AML-193 (cell line): ENCODE measurements around the gene ANGEL2.
"Not testable (repeated sequence)": the region's sequence is repeated elsewhere in the genome, so short reads cannot be mapped to it uniquely, and the experiment has no call there.

Experiments used
- DNase-seq, 2 experiments: peaks; one replicate each; lab custom pipeline; 2025; lab: John Stamatoyannopoulos, UW

Gene ANGEL2

DNA sequence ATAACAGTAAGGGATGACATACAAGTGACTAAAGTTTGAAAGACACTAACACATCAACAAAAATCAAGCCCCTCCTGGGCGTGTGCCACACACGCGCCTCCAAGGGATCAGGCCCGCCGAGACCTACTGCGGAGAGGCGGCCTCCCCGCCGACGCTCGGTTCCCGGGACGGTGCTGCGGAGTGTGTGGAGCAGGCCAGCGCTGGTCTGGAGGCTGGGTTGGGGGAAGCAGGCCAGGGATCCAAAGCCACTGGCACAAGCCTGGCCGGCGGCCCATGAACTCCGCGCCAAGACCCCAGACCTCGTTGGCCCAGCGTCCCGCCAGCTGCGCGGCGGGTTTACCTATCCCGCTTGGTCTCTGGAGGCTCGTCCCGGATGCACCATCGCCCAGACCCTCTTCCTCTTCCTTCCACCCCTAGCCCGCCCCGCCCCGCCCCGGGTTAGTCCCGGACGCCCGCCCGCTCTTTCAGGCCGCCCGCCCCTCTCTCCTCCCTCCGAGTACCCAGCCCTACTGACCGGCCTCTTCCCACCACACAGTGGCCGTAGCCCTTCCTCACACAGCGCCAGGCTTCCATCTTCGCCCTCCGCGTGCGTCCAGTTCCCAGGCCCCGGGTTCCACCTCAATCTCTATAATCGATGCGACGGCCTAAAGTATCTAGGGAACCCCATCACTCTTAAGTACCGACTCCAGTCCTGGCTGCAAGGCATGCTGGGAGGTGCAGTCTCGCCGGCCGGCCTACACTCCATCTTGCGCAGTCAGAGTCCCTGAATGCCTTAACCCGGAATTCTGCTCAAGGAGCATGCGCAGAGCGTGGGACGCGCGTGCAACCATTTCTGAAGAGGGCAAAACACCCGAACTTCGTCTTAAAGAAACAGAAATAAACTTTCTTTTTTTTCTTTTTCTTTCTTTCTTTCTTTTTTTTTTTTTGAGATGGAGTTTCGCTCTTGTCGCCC, at the start of gene ANGEL2:
TSS of gene ANGEL2 (minus strand) at position 769 of the 952 bp plus-strand sequence. CDS start at position 573, 196 bp downstream.
- DNase-seq, result peak; percentile 90 to 92

DNA sequence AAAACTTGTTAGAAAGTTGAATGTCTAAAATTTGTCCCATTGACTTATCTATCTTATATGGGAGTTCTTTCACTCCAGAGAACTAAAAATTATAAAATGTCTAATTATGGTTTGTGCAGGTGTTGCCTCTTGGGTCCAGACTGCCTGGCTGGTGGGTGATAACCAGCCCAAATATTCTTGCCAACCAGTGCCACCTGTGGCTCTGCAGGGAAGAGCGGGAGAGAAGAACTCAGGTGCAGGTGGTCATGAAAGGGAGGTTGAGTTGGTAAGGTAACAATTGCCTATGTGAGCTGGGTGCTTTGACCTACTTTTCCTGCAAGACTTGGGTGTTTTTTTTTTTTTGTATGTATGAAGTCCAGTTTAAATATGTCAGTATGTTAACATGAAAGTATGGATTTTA, 45.6 kb upstream of the ANGEL2 start:
- no peak for DNase-seq

GRCh38 chr1:213060836-213061235, 45.2 kb upstream of the ANGEL2 start:
- no peak for DNase-seq

DNA sequence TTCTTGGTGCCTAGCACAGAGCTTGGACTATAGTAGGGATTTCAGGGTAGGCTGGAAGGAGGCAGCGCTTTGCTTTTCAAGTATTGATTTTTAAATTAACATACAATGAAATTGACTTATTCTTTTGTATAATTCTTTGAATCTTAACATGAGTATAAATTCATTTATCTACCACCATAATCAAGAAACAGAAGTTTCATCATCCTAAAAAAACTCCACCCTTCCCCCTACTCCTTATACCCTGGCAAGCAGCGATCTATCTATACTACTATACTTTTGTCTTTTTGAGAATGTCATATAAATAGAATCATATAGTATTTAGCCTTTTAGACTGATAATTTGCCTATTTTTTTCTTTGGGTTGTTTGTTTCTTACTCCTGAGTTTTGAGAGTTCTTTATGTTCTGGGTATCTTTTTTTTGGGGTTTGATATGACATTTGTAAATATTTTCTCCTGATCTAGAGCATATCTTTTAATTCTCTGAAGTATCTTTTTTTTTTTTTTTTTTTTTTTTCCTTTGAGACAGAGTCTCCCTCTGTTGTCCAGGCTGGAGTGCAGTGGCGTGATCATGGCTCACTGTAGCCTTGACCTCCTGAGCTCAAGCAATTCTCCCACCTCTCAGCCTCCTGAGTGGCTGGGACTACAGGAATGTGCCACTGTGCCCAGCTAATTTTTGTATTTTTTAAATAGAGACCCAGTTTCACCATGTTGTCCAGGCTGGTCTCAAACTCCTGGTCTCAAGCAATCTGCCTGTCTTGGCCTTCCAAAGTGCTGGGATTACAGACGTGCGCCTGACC, 41.8 kb upstream of the ANGEL2 start:
- DNase-seq, result no peak

- DNase-seq, result no peak
These were observed 40.1 kb upstream of the ANGEL2 start for GRCh38 chr1:213055767-213056166.

GRCh38 chr1:213054733-213055591, 39.3 kb upstream of the ANGEL2 start:
- DNase-seq, result peak; percentile 38 to 57

GRCh38 chr1:213054142-213054541, 38.5 kb upstream of the ANGEL2 start:
- no peak for DNase-seq

- DNase-seq, result no peak
These were observed 37.8 kb upstream of the ANGEL2 start for GRCh38 chr1:213053455-213053854.

- DNase-seq, result no peak
These were observed 36.2 kb upstream of the ANGEL2 start for GRCh38 chr1:213051881-213052202.

DNA sequence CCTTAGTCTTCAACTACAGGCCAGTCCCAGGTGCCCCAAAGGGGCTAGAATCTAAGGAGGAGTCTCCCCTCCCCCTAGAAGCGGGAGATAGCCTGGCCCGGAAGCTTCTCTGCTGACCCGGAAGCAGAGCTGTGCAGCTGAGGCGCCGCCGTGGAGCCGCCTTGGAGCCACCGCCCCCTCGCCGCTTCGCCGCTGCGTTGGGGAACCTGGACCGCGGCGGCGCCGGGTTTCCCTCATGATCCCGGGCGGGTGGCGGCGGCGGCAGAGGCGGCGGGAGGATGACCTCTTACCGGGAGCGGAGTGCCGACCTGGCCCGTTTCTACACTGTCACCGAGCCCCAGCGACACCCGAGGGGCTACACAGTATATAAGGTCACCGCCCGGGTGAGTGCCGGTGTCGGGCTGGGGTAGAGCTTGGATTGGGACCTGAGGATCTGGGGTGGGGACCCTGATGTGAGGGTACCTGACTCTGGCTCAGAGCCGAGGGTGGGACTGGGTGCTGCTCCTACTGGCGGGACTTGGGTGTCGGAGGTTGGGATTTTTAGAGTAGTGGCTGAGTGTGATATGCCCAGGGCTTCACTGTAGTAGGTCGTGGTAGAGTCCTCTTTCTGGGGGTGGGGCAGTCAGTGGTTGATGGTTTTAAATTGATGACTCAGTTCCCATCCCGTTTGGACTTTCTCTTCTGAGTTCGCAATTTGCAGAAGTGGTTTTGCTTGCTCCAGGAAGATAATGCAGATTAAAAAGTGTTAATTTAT, 35.6 kb upstream of the ANGEL2 start, which contains the start of gene RPS6KC1:
TSS of gene RPS6KC1 (plus strand) at position 115 of the 754 bp plus-strand sequence. CDS start at position 279, 164 bp downstream.
- peak; percentile 81 to 82 for DNase-seq

DNA sequence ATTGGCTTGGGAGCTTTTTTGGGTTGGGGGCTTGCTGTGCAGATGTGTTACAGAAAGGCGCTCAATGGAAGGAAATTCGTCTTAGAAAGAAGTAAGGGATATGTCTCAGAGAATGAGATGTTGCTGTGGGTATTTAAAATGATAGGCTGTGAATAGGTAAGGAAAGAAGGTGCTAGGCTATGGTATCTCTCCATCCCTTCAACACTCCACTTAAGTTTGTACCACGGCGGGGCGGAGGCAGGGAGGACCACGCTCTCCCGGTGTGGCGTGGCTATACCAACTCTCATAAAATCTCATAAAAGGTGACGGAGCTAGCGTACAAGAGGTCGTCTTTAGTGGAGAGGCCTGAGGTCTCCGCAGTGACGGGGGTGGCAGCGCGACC, 35.1 kb upstream of the ANGEL2 start:
- peak in 1 of 2 experiments; percentile 64 for DNase-seq

DNA sequence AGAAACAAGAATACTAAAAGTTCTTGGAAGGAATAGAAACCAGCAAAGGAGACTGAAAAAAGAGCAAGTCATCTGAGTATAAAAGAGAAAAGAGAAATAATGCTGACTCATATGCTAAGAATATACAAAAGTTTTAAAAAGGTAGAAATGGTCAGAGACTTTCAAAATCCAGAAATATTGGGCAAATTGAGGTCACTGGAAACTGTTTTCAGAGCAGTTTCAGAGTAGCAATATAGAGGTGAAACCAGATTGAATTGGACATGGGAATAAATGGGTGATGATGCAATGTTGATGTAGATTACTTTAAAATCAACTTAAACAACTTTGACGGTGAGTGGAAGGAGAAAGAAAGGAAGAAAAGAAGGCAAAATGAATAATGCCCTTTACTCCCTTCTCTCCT, 33.6 kb upstream of the ANGEL2 start:
- DNase-seq, result no peak

- not testable (repeated sequence) for DNase-seq
These were observed 29.9 kb upstream of the ANGEL2 start for GRCh38 chr1:213045321-213046226.

DNA sequence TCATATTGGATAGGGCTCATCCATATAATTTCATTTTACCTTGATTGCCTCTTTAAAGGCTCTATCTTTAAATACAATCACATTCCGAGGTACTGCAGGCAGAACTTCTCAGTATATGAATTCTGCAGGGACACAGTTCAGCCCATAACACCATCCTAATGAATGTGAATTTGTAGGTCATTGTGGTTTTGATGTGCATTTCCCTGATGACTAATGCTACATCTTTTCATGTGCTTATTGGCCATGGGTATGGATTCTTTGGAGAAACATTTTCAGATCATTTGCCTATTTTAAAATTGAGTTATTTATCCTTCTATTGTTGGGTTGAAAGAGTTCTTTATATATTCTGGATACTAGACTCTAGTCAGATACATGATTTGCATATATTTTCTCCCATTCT, 25.8 kb upstream of the ANGEL2 start:
- no peak for DNase-seq

- no peak for DNase-seq
These were observed 19.9 kb upstream of the ANGEL2 start for GRCh38 chr1:213035573-213035972.

DNA sequence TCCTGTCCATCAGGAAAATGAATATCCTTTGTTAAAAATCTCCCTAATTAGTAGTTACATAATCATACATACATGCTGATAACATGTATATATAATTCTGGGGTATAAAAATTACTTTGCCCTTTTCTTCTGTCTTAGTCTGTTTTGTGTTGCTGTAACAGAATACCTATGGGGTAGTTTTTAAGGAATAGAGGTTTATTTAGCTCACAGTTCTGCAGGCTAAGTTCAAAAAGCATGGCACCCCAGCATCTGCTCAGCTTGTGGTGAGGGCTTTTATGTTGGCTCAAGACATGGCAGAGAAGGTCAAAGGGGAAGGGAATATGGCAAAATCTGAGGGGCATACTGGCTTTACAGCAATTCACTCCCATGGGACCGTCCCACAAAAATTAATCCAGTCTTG, 19.0 kb upstream of the ANGEL2 start:
- DNase-seq, result no peak

DNA sequence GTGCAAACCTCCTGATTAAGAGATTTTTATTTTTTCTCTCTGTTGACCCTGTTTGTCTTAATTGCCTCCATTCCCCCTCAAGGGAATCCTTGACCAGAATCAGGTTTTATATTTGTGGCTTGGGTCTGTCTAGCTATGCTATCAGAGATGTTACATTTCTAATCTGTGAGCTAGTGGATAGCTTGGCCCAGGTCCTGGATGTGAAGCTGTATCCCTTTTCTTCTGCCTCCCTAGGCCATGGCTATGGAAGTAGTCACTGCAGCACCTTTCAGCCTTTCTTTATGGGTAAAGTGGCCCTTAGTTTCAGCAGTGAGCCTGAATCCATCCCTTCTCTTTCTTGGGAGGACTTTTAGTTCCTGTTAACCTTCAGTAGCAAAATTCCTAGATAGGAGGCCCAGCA, 17.0 kb upstream of the ANGEL2 start:
- no peak for DNase-seq

- not testable (repeated sequence) for DNase-seq
These were observed 11.4 kb upstream of the ANGEL2 start for GRCh38 chr1:213027024-213027423.

GRCh38 chr1:213020016-213020415, 4.3 kb upstream of the ANGEL2 start:
- no peak for DNase-seq

DNA sequence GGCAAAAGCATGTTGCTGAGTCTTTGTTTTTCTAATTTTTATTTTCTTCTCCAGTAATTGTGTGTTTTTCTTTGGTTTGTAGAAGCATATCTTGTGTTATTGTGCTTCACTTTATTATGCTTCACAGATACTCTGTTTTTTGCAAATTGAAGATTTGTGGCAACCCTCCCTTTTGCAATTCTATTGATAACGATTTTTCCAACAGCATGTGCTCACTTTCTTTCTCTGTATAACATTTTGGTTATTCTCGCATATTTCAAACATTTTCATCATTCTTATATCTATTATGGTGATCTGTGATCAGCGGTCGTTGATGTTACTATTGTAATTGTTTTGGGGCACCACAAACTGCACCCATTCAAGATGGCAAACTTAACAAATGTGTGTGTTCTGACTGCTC, 3.8 kb upstream of the ANGEL2 start:
- DNase-seq, result no peak
